H9 (cell line): ENCODE measurements around the gene TRAPPC2B. TPM values are rescaled to one million over a fixed set of nuclear protein-coding genes. Genes with fewer than 3 reads are reported as not detected.

Experiments used
- DNase-seq: peaks from one replicate; pipeline ENCODE4 v3.0.0-alpha.2; 2017
- H2AFZ ChIP-seq: one replicate; pipeline ENCODE4 v1.6.1; 2013; ENCODE audit warnings: mild to moderate bottlenecking, low read length, control low read depth, moderate library complexity
- H2AK5ac ChIP-seq: 2 replicates; pipeline ENCODE4 v1.6.1; 2013; ENCODE audit warnings: low read length, control low read depth, mixed read lengths; ENCODE audit not compliant: insufficient read length
- H2BK120ac ChIP-seq: one replicate; pipeline ENCODE4 v1.6.1; 2013; ENCODE audit warnings: low read depth, mild to moderate bottlenecking, low read length, control low read depth, inconsistent platforms; ENCODE audit not compliant: poor library complexity, severe bottlenecking
- H2BK12ac ChIP-seq: 2 replicates; pipeline ENCODE4 v1.6.1; 2013; ENCODE audit warnings: low read length, control low read depth, mixed read lengths, low read depth; ENCODE audit not compliant: insufficient read length
- H2BK15ac ChIP-seq: 2 replicates; pipeline ENCODE4 v1.6.1; 2013; ENCODE audit warnings: low read depth, low read length, control low read depth
- H2BK20ac ChIP-seq: one replicate; pipeline ENCODE4 v1.6.1; 2013; ENCODE audit warnings: low read depth, mild to moderate bottlenecking, low read length, control low read depth, inconsistent platforms; ENCODE audit not compliant: poor library complexity, severe bottlenecking
- H2BK5ac ChIP-seq: 2 replicates; pipeline ENCODE4 v1.6.1; 2013; ENCODE audit warnings: low read length, control low read depth, mixed read lengths; ENCODE audit not compliant: insufficient read length
- H3K14ac ChIP-seq: 2 replicates; pipeline ENCODE4 v1.6.1; 2013; ENCODE audit warnings: low read length, control low read depth; ENCODE audit not compliant: insufficient read depth
- H3K18ac ChIP-seq: 2 replicates; pipeline ENCODE4 v1.6.1; 2013; ENCODE audit warnings: low read depth, mild to moderate bottlenecking, mixed read lengths, low read length, control low read depth; ENCODE audit not compliant: insufficient read length
- H3K23ac ChIP-seq: 2 replicates; pipeline ENCODE4 v1.6.1; 2013; ENCODE audit warnings: low read length, control low read depth, mixed read lengths, low read depth; ENCODE audit not compliant: insufficient read length
- H3K23me2 ChIP-seq: 2 replicates; pipeline ENCODE4 v1.6.1; 2013; ENCODE audit warnings: low read depth, mild to moderate bottlenecking, mixed read lengths, low read length, control low read depth; ENCODE audit not compliant: insufficient read length, poor library complexity, severe bottlenecking
- H3K27ac ChIP-seq: 2 replicates; pipeline ENCODE4 v1.5.1; 2013; ENCODE audit warnings: low read length, control low read depth, mixed read lengths, low read depth; ENCODE audit not compliant: insufficient read length
- H3K27me3 ChIP-seq: 2 replicates; pipeline ENCODE4 v1.6.1; 2013; ENCODE audit warnings: low read length, control low read depth, inconsistent platforms; ENCODE audit not compliant: insufficient read depth
- H3K4ac ChIP-seq: 2 replicates; pipeline ENCODE4 v1.6.1; 2013; ENCODE audit warnings: low read depth, mild to moderate bottlenecking, control low read depth, inconsistent platforms, low read length, moderate library complexity
- H3K4me1 ChIP-seq: 2 replicates; pipeline ENCODE4 v1.6.1; 2013; ENCODE audit warnings: low read length, control low read depth, inconsistent platforms; ENCODE audit not compliant: insufficient read depth
- H3K4me2 ChIP-seq: 2 replicates; pipeline ENCODE4 v1.6.1; 2013; ENCODE audit warnings: low read length, control low read depth, mixed read lengths; ENCODE audit not compliant: insufficient read length, insufficient read depth
- H3K56ac ChIP-seq: 2 replicates; pipeline ENCODE4 v1.6.1; 2013; ENCODE audit warnings: low read depth, mild to moderate bottlenecking, mixed read lengths, low read length, control low read depth; ENCODE audit not compliant: insufficient read length
- H3K79me1 ChIP-seq: 2 replicates; pipeline ENCODE4 v1.6.1; 2013; ENCODE audit warnings: low read depth, mild to moderate bottlenecking, moderate library complexity, low read length, control low read depth, inconsistent platforms; ENCODE audit not compliant: insufficient read depth, poor library complexity, severe bottlenecking
- H3K79me2 ChIP-seq: 2 replicates; pipeline ENCODE4 v1.6.1; 2013; ENCODE audit warnings: low read length, control low read depth, inconsistent platforms; ENCODE audit not compliant: insufficient read depth
- H3K9ac ChIP-seq: 2 replicates; pipeline ENCODE4 v1.6.1; 2013; ENCODE audit warnings: low read length, control low read depth, mixed read lengths; ENCODE audit not compliant: insufficient read length; ENCODE audit errors: extremely low read depth
- H3K9me3 ChIP-seq: one replicate; pipeline ENCODE4 v1.6.1; 2013; ENCODE audit warnings: low read depth, low read length, inconsistent platforms; ENCODE audit not compliant: control insufficient read depth
- H3T11ph ChIP-seq: one replicate; pipeline ENCODE4 v1.6.1; 2013; ENCODE audit warnings: mild to moderate bottlenecking, low read length, control low read depth, inconsistent platforms
- H4K20me1 ChIP-seq: one replicate; pipeline ENCODE4 v1.6.1; 2013; ENCODE audit not compliant: control insufficient read depth, insufficient read length, insufficient read depth
- H4K5ac ChIP-seq: 2 replicates; pipeline ENCODE4 v1.6.1; 2013; ENCODE audit warnings: low read depth, mild to moderate bottlenecking, mixed read lengths, low read length, control low read depth; ENCODE audit not compliant: insufficient read length
- H4K8ac ChIP-seq: replicated peaks from 2 replicates; pipeline ENCODE4 v1.6.1; 2013; ENCODE audit warnings: low read length, control low read depth, mixed read lengths, low read depth; ENCODE audit not compliant: insufficient read length
- H4K91ac ChIP-seq: 2 replicates; pipeline ENCODE4 v1.6.1; 2013; ENCODE audit warnings: low read depth, mild to moderate bottlenecking, moderate library complexity, mixed read lengths, low read length, control low read depth; ENCODE audit not compliant: insufficient read length
- H3K27ac Mint-ChIP-seq, 3 experiments: 2 replicates in 2 of 3; 3 replicates in 1 of 3; pipeline ENCODE4 v1.8.0; 2020 to 2021; ENCODE audit warnings: mixed read lengths in 3 of 3, mild to moderate bottlenecking in 1 of 3, moderate library complexity in 1 of 3
- H3K27me3 Mint-ChIP-seq: 2 replicates; pipeline ENCODE4 v1.8.0; 2021; ENCODE audit warnings: low read depth, mild to moderate bottlenecking, moderate library complexity, mixed read lengths
- H3K36me3 Mint-ChIP-seq, 3 experiments: 2 replicates in 2 of 3; 3 replicates in 1 of 3; pipeline ENCODE4 v1.8.0; 2020 to 2021; ENCODE audit warnings: low read depth in 3 of 3, mixed read lengths in 3 of 3; ENCODE audit not compliant: insufficient read depth in 1 of 3
- H3K4me1 Mint-ChIP-seq, 2 experiments: 2 replicates each; pipeline ENCODE4 v1.8.0; 2020; ENCODE audit warnings: mixed read lengths in 2 of 2
- H3K4me3 Mint-ChIP-seq, 2 experiments: 2 replicates in 1 of 2; 3 replicates in 1 of 2; pipeline ENCODE4 v1.8.0; 2020 to 2021; ENCODE audit warnings: mild to moderate bottlenecking in 2 of 2, mixed read lengths in 2 of 2, moderate library complexity in 1 of 2
- H3K9me3 Mint-ChIP-seq, 2 experiments: 2 replicates in 1 of 2; 3 replicates in 1 of 2; pipeline ENCODE4 v1.8.0; 2020; ENCODE audit warnings: mild to moderate bottlenecking in 2 of 2, mixed read lengths in 2 of 2, moderate library complexity in 1 of 2
- WGBS: extraction: QIAGEN DNeasy Blood & Tissue Kit; methylation state at CpG from one replicate; pipeline ENCODE4 v1.1.7; 2013; ENCODE audit warnings: missing lambda C conversion rate, low lambda C conversion rate, mixed read lengths; ENCODE audit not compliant: insufficient read length; ENCODE audit errors: extremely low coverage; 5-methylcytosine and 5-hydroxymethylcytosine counted together
- total RNA-seq: library from RNA; stranded (reverse); gene quantifications from 2 replicates; pipeline ENCODE4 v1.2.1, GENCODE V29; 2021
- TF ChIP-seq, protein P1 (sequence below): fragments of 200-600 bp; sonication (generic); conservative IDR thresholded peaks from 3 replicates; pipeline ENCODE4 v1.8.0; 2021; ENCODE audit warnings: antibody characterized with exemption, mild to moderate bottlenecking

TRAPPC2B gene
- total RNA-seq, 1 experiment from 2014 or later: 12.4 TPM

- Mint-ChIP-seq H3K4me1 (peaks cover 23 to 31% of the 10 kb centered on the region in 2 experiments), H3K27ac (no peak overlapping the region; a peak in 1 of 7 replicates), H3K4me3 (peak overlapping the region; percentile 80 to 90), H3K9me3 (no peaks in the 10 kb centered on the region), H3K27me3 (peaks cover 2% of the 10 kb centered on the region; the same call in 1 of the 2 replicates), H3K36me3 (peaks cover 5 to 26% (median 25%) of the 10 kb centered on the region in 3 experiments)
- DNase-seq: no peak
- no peak overlapping the region for H2BK12ac ChIP-seq
- H3K79me2 ChIP-seq: peaks cover 2% of the 10 kb centered on the region; the same call in 1 of the 2 replicates
- H3K4me1 ChIP-seq: no peaks in the 10 kb centered on the region
- no peak overlapping the region for H4K5ac ChIP-seq
- peak overlapping the region; percentile 81 for H3K4me2 ChIP-seq
- H2BK120ac ChIP-seq: no peak overlapping the region
- no peak overlapping the region for H3T11ph ChIP-seq
- no peak overlapping the region for H3K27ac ChIP-seq
- no CpG with 5 or more reads among the region's 3 CpGs for WGBS
- no peaks in the 10 kb centered on the region for H3K23me2 ChIP-seq
- H3K18ac ChIP-seq: no peak overlapping the region
- no peak overlapping the region for H2AK5ac ChIP-seq
- no peak overlapping the region for H2AFZ ChIP-seq
- no peak overlapping the region for H4K91ac ChIP-seq
- H3K9ac ChIP-seq: no peak overlapping the region
- H2BK5ac ChIP-seq: no peak overlapping the region
- no peaks in the 10 kb centered on the region for H4K20me1 ChIP-seq
- no peak overlapping the region for H2BK20ac ChIP-seq
- H2BK15ac ChIP-seq: no peak overlapping the region
- H3K56ac ChIP-seq: no peak overlapping the region
- H3K9me3 ChIP-seq: no peaks in the 10 kb centered on the region
- no peak overlapping the region for H3K23ac ChIP-seq
- no peak overlapping the region for H3K4ac ChIP-seq
- H4K8ac ChIP-seq: no peak overlapping the region
- H3K79me1 ChIP-seq: no peaks in the 10 kb centered on the region
- no peak overlapping the region for H3K14ac ChIP-seq
- TF ChIP-seq, protein P1, sequence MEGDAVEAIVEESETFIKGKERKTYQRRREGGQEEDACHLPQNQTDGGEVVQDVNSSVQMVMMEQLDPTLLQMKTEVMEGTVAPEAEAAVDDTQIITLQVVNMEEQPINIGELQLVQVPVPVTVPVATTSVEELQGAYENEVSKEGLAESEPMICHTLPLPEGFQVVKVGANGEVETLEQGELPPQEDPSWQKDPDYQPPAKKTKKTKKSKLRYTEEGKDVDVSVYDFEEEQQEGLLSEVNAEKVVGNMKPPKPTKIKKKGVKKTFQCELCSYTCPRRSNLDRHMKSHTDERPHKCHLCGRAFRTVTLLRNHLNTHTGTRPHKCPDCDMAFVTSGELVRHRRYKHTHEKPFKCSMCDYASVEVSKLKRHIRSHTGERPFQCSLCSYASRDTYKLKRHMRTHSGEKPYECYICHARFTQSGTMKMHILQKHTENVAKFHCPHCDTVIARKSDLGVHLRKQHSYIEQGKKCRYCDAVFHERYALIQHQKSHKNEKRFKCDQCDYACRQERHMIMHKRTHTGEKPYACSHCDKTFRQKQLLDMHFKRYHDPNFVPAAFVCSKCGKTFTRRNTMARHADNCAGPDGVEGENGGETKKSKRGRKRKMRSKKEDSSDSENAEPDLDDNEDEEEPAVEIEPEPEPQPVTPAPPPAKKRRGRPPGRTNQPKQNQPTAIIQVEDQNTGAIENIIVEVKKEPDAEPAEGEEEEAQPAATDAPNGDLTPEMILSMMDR: no peak
- H3K27me3 ChIP-seq: no peaks in the 10 kb centered on the region
These were observed 41.6 kb upstream of the TRAPPC2B start for GRCh38 chr19:57321751-57322150.
